ENCODE data around the gene LIMK1.

- TF ChIP-seq POLR2A (IDR thresholded peaks at IDR 0.05) (no peak), CTCF (IDR thresholded peaks at IDR 0.05) (no peak)
These were observed 34.5 kb upstream of the LIMK1 start for GRCh38 chr7:74048999-74049599.
